ENCODE data around the gene CSMD2. TPM values are rescaled to one million over a fixed set of nuclear protein-coding genes. Genes with fewer than 3 reads are reported as not detected.

Gene CSMD2
- total RNA-seq, 1 experiment from 2014 or later: 0.22 TPM

DNA sequence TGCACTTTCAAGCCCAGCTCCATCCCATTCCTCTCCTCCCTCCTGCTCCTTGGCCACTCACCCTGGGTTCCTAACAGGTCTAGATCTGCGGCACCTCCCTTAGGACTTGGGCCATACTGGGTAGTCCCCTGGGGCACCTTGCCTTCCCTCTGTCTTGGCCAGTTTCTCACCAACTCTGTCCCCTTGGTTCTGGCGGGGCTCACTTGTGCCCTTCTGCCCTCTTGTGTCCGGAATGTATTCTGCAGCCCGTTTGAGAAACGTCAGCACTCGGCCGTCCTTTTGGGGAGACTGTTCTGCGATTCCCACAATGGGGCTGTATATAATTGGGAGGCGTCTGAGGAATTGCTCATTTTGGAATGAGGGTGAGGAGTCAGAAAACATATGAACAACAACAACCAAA, 530.2 kb downstream of the CSMD2 start:
- ChIA-PET RAD21 (ENCODE audit: low non-redundant PET in 1 of 2, low total read pairs in 2 of 2, uncharacterized antibody in 2 of 2, unreplicated experiment in 2 of 2) (no interaction called here), CTCF (interaction anchor here (2.4 to 2.5 kb wide), 2 partner anchors 380 to 897 kb away, joined by 5 to 20 read pairs; no protein-coding TSS in a partner anchor), POLR2A (no interaction called here)
- H4K20me1 ChIP-seq (ENCODE audit: insufficient read depth): no peaks in the 10 kb centered on the region
- H3K9me2 ChIP-seq (ENCODE audit: insufficient read depth): no peaks in the 10 kb centered on the region
- no peak overlapping the region for H3K27ac ChIP-seq (ENCODE audit: low read depth, low read length)
- peak overlapping the region; percentile 84 for H2AFZ ChIP-seq (ENCODE audit: low read depth, low read length, poor library complexity, severe bottlenecking)
- ATAC-seq (peak; percentile 81), DNase-seq (ENCODE audit: low read depth, low spot score) (peak; percentile 62)
- H3K36me3 ChIP-seq (ENCODE audit: control insufficient read depth in 1 of 2, insufficient read depth in 2 of 2, low read length in 2 of 2): no peaks in the 10 kb centered on the region
- intact Hi-C loops (cut with micrococcal nuclease): loop anchor here (5.0 kb wide), 1 partner anchor 1107 kb away; no protein-coding TSS in a partner anchor
- BruUV-seq (replicated peaks): no TSS peak
- no peaks in the 10 kb centered on the region for H3K79me2 ChIP-seq (ENCODE audit: insufficient read depth, low read length)
- no peak overlapping the region for H3K9ac ChIP-seq (ENCODE audit: low read length)
- TF ChIP-seq RAD21 (IDR thresholded peaks at IDR 0.05; ENCODE audit: low read depth): peak; percentile 41; the same call in 1 of the 2 replicates
- no peak for TF ChIP-seq CEBPB (IDR thresholded peaks at IDR 0.05; ENCODE audit: low read depth)
- peak; percentile 63; the same call in 1 of the 2 replicates for TF ChIP-seq CBX3 (IDR thresholded peaks at IDR 0.05; ENCODE audit: low read depth)
- TF ChIP-seq, protein P1, sequence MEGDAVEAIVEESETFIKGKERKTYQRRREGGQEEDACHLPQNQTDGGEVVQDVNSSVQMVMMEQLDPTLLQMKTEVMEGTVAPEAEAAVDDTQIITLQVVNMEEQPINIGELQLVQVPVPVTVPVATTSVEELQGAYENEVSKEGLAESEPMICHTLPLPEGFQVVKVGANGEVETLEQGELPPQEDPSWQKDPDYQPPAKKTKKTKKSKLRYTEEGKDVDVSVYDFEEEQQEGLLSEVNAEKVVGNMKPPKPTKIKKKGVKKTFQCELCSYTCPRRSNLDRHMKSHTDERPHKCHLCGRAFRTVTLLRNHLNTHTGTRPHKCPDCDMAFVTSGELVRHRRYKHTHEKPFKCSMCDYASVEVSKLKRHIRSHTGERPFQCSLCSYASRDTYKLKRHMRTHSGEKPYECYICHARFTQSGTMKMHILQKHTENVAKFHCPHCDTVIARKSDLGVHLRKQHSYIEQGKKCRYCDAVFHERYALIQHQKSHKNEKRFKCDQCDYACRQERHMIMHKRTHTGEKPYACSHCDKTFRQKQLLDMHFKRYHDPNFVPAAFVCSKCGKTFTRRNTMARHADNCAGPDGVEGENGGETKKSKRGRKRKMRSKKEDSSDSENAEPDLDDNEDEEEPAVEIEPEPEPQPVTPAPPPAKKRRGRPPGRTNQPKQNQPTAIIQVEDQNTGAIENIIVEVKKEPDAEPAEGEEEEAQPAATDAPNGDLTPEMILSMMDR (IDR thresholded peaks at IDR 0.05 in 2 of 3, conservative IDR thresholded peaks at IDR 0.05 in 1 of 3; ENCODE audit: borderline replicate concordance in 1 of 3, insufficient read depth in 1 of 3, low read depth in 2 of 3, low read length in 2 of 3): peak; percentile 72 to 93 (median 87)
- H3K4me1 ChIP-seq (ENCODE audit: control insufficient read depth in 1 of 2, insufficient read depth in 2 of 2, low read length in 2 of 2): peaks cover 0 to 12% of the 10 kb centered on the region in 2 experiments; a peak in 2 of 4 replicates
- peaks cover 10% of the 10 kb centered on the region; the same call in 1 of the 2 replicates for H3K27me3 ChIP-seq (ENCODE audit: insufficient read depth, low read length)
- H3K4me3 ChIP-seq (replicated peaks in 1 of 2; ENCODE audit: low read depth in 1 of 2, low read length in 2 of 2): no peak overlapping the region
- H3K9me3 ChIP-seq (ENCODE audit: control insufficient read depth in 1 of 2, insufficient read depth in 1 of 2, low read depth in 1 of 2, low read length in 2 of 2): no peaks in the 10 kb centered on the region
- peak overlapping the region; percentile 49 for H3K4me2 ChIP-seq (ENCODE audit: low read length)

DNA sequence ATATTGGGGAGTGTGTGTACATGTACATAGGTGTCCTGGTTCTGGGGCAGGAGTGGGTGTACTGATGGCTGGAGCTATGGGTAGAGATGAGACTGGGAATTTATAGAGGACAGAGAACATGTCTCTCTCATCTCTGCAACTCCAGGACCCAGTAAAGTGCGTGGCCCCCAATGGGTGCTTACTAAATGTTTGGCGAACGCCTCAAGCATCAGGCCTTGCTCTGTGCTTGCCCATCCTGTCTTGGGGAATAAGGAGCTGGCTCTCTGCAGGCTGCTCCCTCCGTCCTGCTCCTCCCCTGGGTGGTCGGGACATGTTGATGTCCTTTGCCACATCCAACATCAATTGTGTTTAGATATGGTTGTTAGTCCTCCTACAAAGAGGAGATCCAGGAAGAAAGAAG, 530.9 kb downstream of the CSMD2 start:
- ChIA-PET RAD21 (ENCODE audit: low non-redundant PET in 1 of 2, low total read pairs in 2 of 2, uncharacterized antibody in 2 of 2, unreplicated experiment in 2 of 2) (no interaction called here), POLR2A (no interaction called here), CTCF (interaction anchor here (1.3 to 2.5 kb wide), 7 partner anchors 13 to 898 kb away, joined by 3 to 20 read pairs (median 6); no protein-coding TSS in a partner anchor)
- no peaks in the 10 kb centered on the region for H3K9me2 ChIP-seq (ENCODE audit: insufficient read depth)
- no TSS peak for BruUV-seq (replicated peaks)
- H3K36me3 ChIP-seq (ENCODE audit: control insufficient read depth in 1 of 2, insufficient read depth in 2 of 2, low read length in 2 of 2): no peaks in the 10 kb centered on the region
- DNase-seq (ENCODE audit: low read depth, low spot score): no peak
- H3K27ac ChIP-seq (ENCODE audit: low read depth, low read length): no peak overlapping the region
- H3K9ac ChIP-seq (ENCODE audit: low read length): no peak overlapping the region
- no peak overlapping the region for H3K4me2 ChIP-seq (ENCODE audit: low read length)
- intact Hi-C loops (cut with micrococcal nuclease): loop anchor here (5.0 kb wide), 1 partner anchor 1108 kb away; no protein-coding TSS in a partner anchor
- peaks cover 0 to 12% of the 10 kb centered on the region in 2 experiments; a peak in 2 of 4 replicates for H3K4me1 ChIP-seq (ENCODE audit: control insufficient read depth in 1 of 2, insufficient read depth in 2 of 2, low read length in 2 of 2)
- no peaks in the 10 kb centered on the region for H3K9me3 ChIP-seq (ENCODE audit: control insufficient read depth in 1 of 2, insufficient read depth in 1 of 2, low read depth in 1 of 2, low read length in 2 of 2)
- no peaks in the 10 kb centered on the region for H3K79me2 ChIP-seq (ENCODE audit: insufficient read depth, low read length)
- H4K20me1 ChIP-seq (ENCODE audit: insufficient read depth): no peaks in the 10 kb centered on the region
- H3K27me3 ChIP-seq (ENCODE audit: insufficient read depth, low read length): 0 out of 2 replicates have a peak, but pooled peaks cover 4% of the 10 kb centered on the region
- peak overlapping the region; percentile 84 for H2AFZ ChIP-seq (ENCODE audit: low read depth, low read length, poor library complexity, severe bottlenecking)
- no peak overlapping the region for H3K4me3 ChIP-seq (replicated peaks in 1 of 2; ENCODE audit: low read depth in 1 of 2, low read length in 2 of 2)
- no peak for ATAC-seq
- TF ChIP-seq FOSL1 (IDR thresholded peaks at IDR 0.05; ENCODE audit: low read depth) (no peak), ELF1 (IDR thresholded peaks at IDR 0.05; ENCODE audit: borderline replicate concordance, low read depth) (no peak), ZFX (IDR thresholded peaks at IDR 0.05) (no peak), EZH2phosphoT487 (IDR thresholded peaks at IDR 0.05; ENCODE audit: borderline replicate concordance) (no peak), POLR2A (IDR thresholded peaks at IDR 0.05; ENCODE audit: borderline replicate concordance, extremely low read depth, insufficient read depth, insufficient read length) (no peak), CEBPB (IDR thresholded peaks at IDR 0.05; ENCODE audit: low read depth) (no peak), EZH2 (IDR thresholded peaks at IDR 0.05) (no peak)
